A549 (cell line): Measurements from ENCODE around the gene INTS15. TPM values are rescaled to one million over a fixed set of nuclear protein-coding genes. Genes with fewer than 3 reads are reported as not detected.

ENCODE experiments used
- ATAC-seq, 2 experiments: fragments of 200-7000 bp in 1 of 2; fragments of >200 bp in 1 of 2; cut with Nextera tagmentation in 1 of 2; cut with Tn5 transposase in 1 of 2; 3 replicates each; pipeline versions ENCODE4 v1.8.0 to v1.9.1; 2018 to 2020; ENCODE audit warnings: mild to moderate bottlenecking in 1 of 2, moderate library complexity in 1 of 2
- CTCF ChIA-PET: fragments of 300-600 bp; sonication (Branson Sonifier 250); formaldehyde crosslinking; extraction: SDS; loops from one replicate; lab custom pipeline; 2021; ENCODE audit warnings: antibody characterized with exemption, inconsistent platforms; lab: Yijun Ruan, JAX
- POLR2A ChIA-PET: fragments of 350-600 bp; formaldehyde crosslinking; extraction: SDS; loops from one replicate; lab custom pipeline; 2021; ENCODE audit warnings: antibody characterized with exemption, inconsistent platforms; lab: Yijun Ruan, JAX
- DNase-seq, 2 experiments: peaks; one replicate each; pipeline versions ENCODE4 v3.0.0 to v3.0.0-alpha.2; 2011 to 2016; ENCODE audit warnings: low read depth in 1 of 2, low spot score in 1 of 2
- FAIRE-seq: peaks from 2 replicates; lab custom pipeline; 2011; peaks lifted over from hg19 to GRCh38; lab: Jason Lieb, UNC
- H3K27ac ChIP-seq, 2 experiments: fragments of >200 bp; sonication (Bioruptor Twin); formaldehyde crosslinking; 3 replicates each; pipeline ENCODE4 v1.5.1; 2016 to 2017
- H3K4me1 ChIP-seq: fragments of >200 bp; sonication (Bioruptor Twin); formaldehyde crosslinking; 3 replicates; pipeline ENCODE4 v1.6.1; 2016
- H3K4me2 ChIP-seq: fragments of >200 bp; sonication (Bioruptor Twin); formaldehyde crosslinking; 3 replicates; pipeline ENCODE4 v1.6.1; 2016
- H3K4me3 ChIP-seq: fragments of >200 bp; sonication (Bioruptor Twin); formaldehyde crosslinking; 3 replicates; pipeline ENCODE4 v1.5.1; 2016
- H3K9me3 ChIP-seq: fragments of >200 bp; sonication (Bioruptor Twin); formaldehyde crosslinking; 3 replicates; pipeline ENCODE4 v1.6.1; 2016
- CHD2 ChIP-seq: fragments of 150-350 bp; IDR thresholded peaks from 2 replicates; pipeline ENCODE4 v1.6.1; 2014; ENCODE audit warnings: low read length; ENCODE audit not compliant: partially characterized antibody
- CTCF ChIP-seq: fragments of >200 bp; sonication (Bioruptor Twin); formaldehyde crosslinking; IDR thresholded peaks from 3 replicates; pipeline ENCODE4 v1.5.1; 2016
- EHMT2 ChIP-seq: fragments of 200-600 bp; sonication (generic); IDR thresholded peaks from 2 replicates; pipeline ENCODE4 v1.6.1; 2016; ENCODE audit warnings: antibody characterized with exemption, low read depth, mild to moderate bottlenecking, moderate library complexity
- ESRRA ChIP-seq: fragments of 150-350 bp; IDR thresholded peaks from 2 replicates; pipeline ENCODE4 v1.6.1; 2014; ENCODE audit warnings: mild to moderate bottlenecking, low read length, borderline replicate concordance
- FOXS1 ChIP-seq: fragments of 250-450 bp; sonication (Bioruptor Pico); IDR thresholded peaks from 2 replicates; pipeline ENCODE4 v1.5.0; 2020; ENCODE audit warnings: mild to moderate bottlenecking, moderate library complexity
- HES2 ChIP-seq: fragments of >200 bp; sonication (Bioruptor Twin); formaldehyde crosslinking; IDR thresholded peaks from 2 replicates; pipeline ENCODE4 v1.6.1; 2016
- HMGXB4 ChIP-seq: fragments of 250-450 bp; sonication (Bioruptor Pico); IDR thresholded peaks from 2 replicates; pipeline ENCODE4 v1.5.0; 2021; ENCODE audit warnings: mild to moderate bottlenecking, moderate library complexity, borderline replicate concordance
- HOXB5 ChIP-seq: fragments of 250-450 bp; sonication (Bioruptor Pico); IDR thresholded peaks from 2 replicates; pipeline ENCODE4 v1.5.0; 2020; ENCODE audit warnings: mild to moderate bottlenecking, moderate library complexity
- MAZ ChIP-seq: fragments of 150-350 bp; IDR thresholded peaks from 2 replicates; pipeline ENCODE4 v1.6.1; 2014; ENCODE audit warnings: antibody characterized with exemption, low read depth, low read length, borderline replicate concordance
- POLR2AphosphoS2 ChIP-seq: conservative IDR thresholded peaks from 2 replicates; pipeline ENCODE4 v1.6.1; 2012; ENCODE audit warnings: low read length, improper control_type of control experiment, inconsistent platforms
- RARB ChIP-seq: fragments of 250-450 bp; sonication (Bioruptor Pico); IDR thresholded peaks from 2 replicates; pipeline ENCODE4 v1.8.0; 2021; ENCODE audit warnings: mild to moderate bottlenecking, moderate library complexity
- REST ChIP-seq: fragments of 200-600 bp; sonication (generic); IDR thresholded peaks from 2 replicates; pipeline ENCODE4 v1.6.1; 2016; ENCODE audit warnings: antibody characterized with exemption, mild to moderate bottlenecking, moderate library complexity
- TP53 ChIP-seq: fragments of 250-450 bp; sonication (Bioruptor Pico); IDR thresholded peaks from 2 replicates; pipeline ENCODE4 v1.5.0; 2021; ENCODE audit warnings: mild to moderate bottlenecking, moderate library complexity
- ZC3H11A ChIP-seq: fragments of 450-650 bp; IDR thresholded peaks from 2 replicates; pipeline ENCODE4 v1.6.1; 2014; ENCODE audit warnings: antibody characterized with exemption, mild to moderate bottlenecking
- WGBS: methylation state at CpG from one replicate; pipeline ENCODE4 v1.1.6; 2017; ENCODE audit errors: missing lambda C conversion rate; 5-methylcytosine and 5-hydroxymethylcytosine counted together
- polyA plus RNA-seq, 4 experiments: library from polyadenylated mRNA; depleted of rRNA in 3 of 4; stranded (reverse); fragments of >200 nt; fragmentation: RNase III in 1 of 4; extraction: RNeasy Plus Mini Kit Qiagen cat#74134 plus additional on column Dnase treatment in 1 of 4; gene quantifications; 2 replicates in 3 of 4; 3 replicates in 1 of 4; pipeline ENCODE4 v1.2.3, GENCODE V29; 2011 to 2017

Gene INTS15
- polyA plus RNA-seq, 2 of the 4 experiments (the other 2 are of a cell fraction) = 14.7 to 23.4 TPM

- DNase-seq (no peak), ATAC-seq (no peak), FAIRE-seq (no peak)
- H3K4me2 ChIP-seq = no peak overlapping the region
- 95% methylated on average over 1 of the region's 1 CpG for WGBS
- H3K9me3 ChIP-seq = no peaks in the 10 kb centered on the region
- TF ChIP-seq ZC3H11A (no peak), POLR2AphosphoS2 (no peak), CTCF (no peak), CHD2 (no peak), MAZ (no peak), TP53 (CRISPR knock-in tag) (no peak), HOXB5 (no peak), EHMT2 (no peak), HMGXB4 (CRISPR knock-in tag) (no peak), ESRRA (no peak)
- no peak overlapping the region for H3K4me3 ChIP-seq
- ChIA-PET CTCF (interaction anchor here (0.5 to 1.9 kb wide), 6 partner anchors 11 to 608 kb away, joined by 3 to 12 read pairs (median 3); no protein-coding TSS in a partner anchor), POLR2A (no interaction called here)
- H3K4me1 ChIP-seq = no peaks in the 10 kb centered on the region
- no peak overlapping the region for H3K27ac ChIP-seq
Measured at GRCh38 chr7:6547400-6547799, 42.4 kb upstream of the INTS15 start.

GRCh38 chr7:6551016-6551511 lies 38.8 kb upstream of the INTS15 start, which contains the start of gene GRID2IP:
Gene GRID2IP, minus strand, starts transcription at chr7:6551461. Its CDS starts 25 bp downstream, at chr7:6551436.
- CTCF ChIA-PET = no interaction called here

More at GRCh38 chr7:6551016-6551511, 38.8 kb upstream of the INTS15 start, which contains the start of gene GRID2IP:
- no CpG with 5 or more reads among the region's 46 CpGs for WGBS
- TF ChIP-seq RARB (CRISPR knock-in tag) = no peak
- no peak for TF ChIP-seq ZC3H11A
- TF ChIP-seq REST = no peak
- TF ChIP-seq FOXS1 (CRISPR knock-in tag) = no peak
- TF ChIP-seq HES2 = no peak
- TF ChIP-seq, all 56 proteins: peak for 0
- no peak for ATAC-seq
- no peaks in the 10 kb centered on the region for H3K4me1 ChIP-seq
- H3K4me3 ChIP-seq = no peak within 1 kb of the TSS
- H3K27ac ChIP-seq = no peak within 1 kb of the TSS
- H3K4me2 ChIP-seq = no peak within 1 kb of the TSS
- no peaks in the 10 kb centered on the region for H3K9me3 ChIP-seq
- FAIRE-seq = no peak
- no peak for DNase-seq
- POLR2A ChIA-PET = no interaction called here
